ENCODE results near the gene FGF12.

Gene FGF12

GRCh38 chr3:192220915-192221314 is 506.4 kb downstream of the FGF12 start:
- TF ChIP-seq CTCF (IDR thresholded peaks at IDR 0.05; ENCODE audit: insufficient read depth, missing control alignments): no peak
- FAIRE-seq: no peak
- DNase-seq (ENCODE audit: insufficient read length, low spot score): no peak

GRCh38 chr3:192219926-192220325 is 507.4 kb downstream of the FGF12 start:
- FAIRE-seq (peak; percentile 35), DNase-seq (ENCODE audit: insufficient read length, low spot score) (no peak)
- TF ChIP-seq CTCF (IDR thresholded peaks at IDR 0.05; ENCODE audit: insufficient read depth, missing control alignments): no peak

GRCh38 chr3:192216067-192216466 is 511.3 kb downstream of the FGF12 start:
- FAIRE-seq: peak; percentile 53
- DNase-seq (ENCODE audit: insufficient read length, low spot score): no peak
- TF ChIP-seq CTCF (IDR thresholded peaks at IDR 0.05; ENCODE audit: insufficient read depth, missing control alignments): no peak

GRCh38 chr3:192212979-192213378 is 514.4 kb downstream of the FGF12 start:
- no peak for TF ChIP-seq CTCF (IDR thresholded peaks at IDR 0.05; ENCODE audit: insufficient read depth, missing control alignments)
- DNase-seq (ENCODE audit: insufficient read length, low spot score) (no peak), FAIRE-seq (no peak)

- TF ChIP-seq CTCF (IDR thresholded peaks at IDR 0.05; ENCODE audit: insufficient read depth, missing control alignments): peak; percentile 34
- FAIRE-seq (no peak), DNase-seq (ENCODE audit: insufficient read length, low spot score) (no peak)
Measured at GRCh38 chr3:192212335-192212734, 515.0 kb downstream of the FGF12 start.

GRCh38 chr3:192207651-192208050 is 519.7 kb downstream of the FGF12 start:
- DNase-seq (ENCODE audit: insufficient read length, low spot score) (no peak), FAIRE-seq (no peak)
- TF ChIP-seq CTCF (IDR thresholded peaks at IDR 0.05; ENCODE audit: insufficient read depth, missing control alignments): no peak

GRCh38 chr3:192207239-192207638 is 520.1 kb downstream of the FGF12 start:
- TF ChIP-seq CTCF (IDR thresholded peaks at IDR 0.05; ENCODE audit: insufficient read depth, missing control alignments): no peak
- no peak for FAIRE-seq
- DNase-seq (ENCODE audit: insufficient read length, low spot score): no peak
